PFSK-1 (cell line): ENCODE measurements around the gene SLC5A10.
"Not testable (repeated sequence)": the region's sequence is repeated elsewhere in the genome, so short reads cannot be mapped to it uniquely, and the experiment has no call there.

ENCODE experiments used
- SIN3A ChIP-seq: IDR thresholded peaks from 2 replicates; pipeline ENCODE4 v1.6.1; 2012; ENCODE audit warnings: mild to moderate bottlenecking, low read length, moderate library complexity, borderline replicate concordance; ENCODE audit not compliant: insufficient read depth
- TF ChIP-seq, protein P1 (sequence below), 2 experiments: IDR thresholded peaks; 2 replicates each; pipeline versions ENCODE4 v1.6.1 to v1.8.0; 2011 to 2012; ENCODE audit warnings: low read depth in 2 of 2, low read length in 2 of 2, control low read depth in 1 of 2, inconsistent platforms in 1 of 2, mild to moderate bottlenecking in 1 of 2, moderate library complexity in 1 of 2; ENCODE audit not compliant: insufficient read depth in 1 of 2

DNA sequence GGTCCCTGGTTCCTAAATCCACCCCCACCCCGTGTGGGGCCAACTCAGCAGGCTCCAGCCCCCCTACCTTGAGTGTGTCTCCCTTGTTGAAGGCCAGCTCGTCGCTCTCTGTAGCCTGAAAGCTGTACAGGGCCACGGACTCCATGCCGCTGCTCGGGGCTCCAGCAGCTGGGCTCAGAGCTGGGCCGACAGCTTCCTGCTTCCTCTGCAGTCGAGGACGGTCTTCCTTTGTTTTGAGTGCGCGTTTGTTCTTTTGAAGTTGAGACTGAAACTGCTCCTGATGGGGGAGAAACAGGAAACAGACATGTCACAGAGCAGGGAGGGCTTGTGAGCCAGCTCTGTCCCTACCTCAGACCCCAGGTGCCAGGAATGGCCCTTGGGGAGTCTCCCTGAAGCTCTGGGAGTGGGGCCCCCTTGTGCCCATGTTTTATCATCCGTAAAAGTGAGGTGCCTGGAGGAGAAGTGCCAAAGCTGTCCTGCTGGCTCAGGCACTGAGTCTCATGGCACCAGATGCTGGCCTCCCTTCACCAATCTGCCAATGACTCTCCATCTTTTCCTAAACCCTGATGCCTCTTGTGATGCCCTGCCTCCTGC is 94.9 kb downstream of the SLC5A10 start, which contains the start of gene GRAP:
- TF ChIP-seq, protein P1, sequence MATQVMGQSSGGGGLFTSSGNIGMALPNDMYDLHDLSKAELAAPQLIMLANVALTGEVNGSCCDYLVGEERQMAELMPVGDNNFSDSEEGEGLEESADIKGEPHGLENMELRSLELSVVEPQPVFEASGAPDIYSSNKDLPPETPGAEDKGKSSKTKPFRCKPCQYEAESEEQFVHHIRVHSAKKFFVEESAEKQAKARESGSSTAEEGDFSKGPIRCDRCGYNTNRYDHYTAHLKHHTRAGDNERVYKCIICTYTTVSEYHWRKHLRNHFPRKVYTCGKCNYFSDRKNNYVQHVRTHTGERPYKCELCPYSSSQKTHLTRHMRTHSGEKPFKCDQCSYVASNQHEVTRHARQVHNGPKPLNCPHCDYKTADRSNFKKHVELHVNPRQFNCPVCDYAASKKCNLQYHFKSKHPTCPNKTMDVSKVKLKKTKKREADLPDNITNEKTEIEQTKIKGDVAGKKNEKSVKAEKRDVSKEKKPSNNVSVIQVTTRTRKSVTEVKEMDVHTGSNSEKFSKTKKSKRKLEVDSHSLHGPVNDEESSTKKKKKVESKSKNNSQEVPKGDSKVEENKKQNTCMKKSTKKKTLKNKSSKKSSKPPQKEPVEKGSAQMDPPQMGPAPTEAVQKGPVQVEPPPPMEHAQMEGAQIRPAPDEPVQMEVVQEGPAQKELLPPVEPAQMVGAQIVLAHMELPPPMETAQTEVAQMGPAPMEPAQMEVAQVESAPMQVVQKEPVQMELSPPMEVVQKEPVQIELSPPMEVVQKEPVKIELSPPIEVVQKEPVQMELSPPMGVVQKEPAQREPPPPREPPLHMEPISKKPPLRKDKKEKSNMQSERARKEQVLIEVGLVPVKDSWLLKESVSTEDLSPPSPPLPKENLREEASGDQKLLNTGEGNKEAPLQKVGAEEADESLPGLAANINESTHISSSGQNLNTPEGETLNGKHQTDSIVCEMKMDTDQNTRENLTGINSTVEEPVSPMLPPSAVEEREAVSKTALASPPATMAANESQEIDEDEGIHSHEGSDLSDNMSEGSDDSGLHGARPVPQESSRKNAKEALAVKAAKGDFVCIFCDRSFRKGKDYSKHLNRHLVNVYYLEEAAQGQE (IDR thresholded peaks at IDR 0.05; ENCODE audit: insufficient read depth in 1 of 2, low read depth in 2 of 2, low read length in 2 of 2), result not testable (repeated sequence)
- TF ChIP-seq SIN3A, result not testable (repeated sequence)
